HG03432 (cell line): ENCODE data around the gene PCBP4.
A peak's percentile ranks its signal among the peaks of the same experiment; 100 is the strongest.
"Not testable (repeated sequence)": the region's sequence is repeated elsewhere in the genome, so short reads cannot be mapped to it uniquely, and the experiment has no call there.

Experiments
- ATAC-seq: cut with Tn5 transposase; IDR thresholded peaks from one replicate; pipeline ENCODE4 v1.9.1; 2021; ENCODE audit warnings: mild to moderate bottlenecking, moderate library complexity; ENCODE audit not compliant: unreplicated experiment

The PCBP4 gene

GRCh38 chr3:51994530-51994929, 27.3 kb upstream of the PCBP4 start:
- ATAC-seq: no peak

- ATAC-seq: not testable (repeated sequence)
Measured at GRCh38 chr3:51993657-51994056, 26.4 kb upstream of the PCBP4 start.

GRCh38 chr3:51992017-51992682, 24.9 kb upstream of the PCBP4 start:
- ATAC-seq: no peak

DNA sequence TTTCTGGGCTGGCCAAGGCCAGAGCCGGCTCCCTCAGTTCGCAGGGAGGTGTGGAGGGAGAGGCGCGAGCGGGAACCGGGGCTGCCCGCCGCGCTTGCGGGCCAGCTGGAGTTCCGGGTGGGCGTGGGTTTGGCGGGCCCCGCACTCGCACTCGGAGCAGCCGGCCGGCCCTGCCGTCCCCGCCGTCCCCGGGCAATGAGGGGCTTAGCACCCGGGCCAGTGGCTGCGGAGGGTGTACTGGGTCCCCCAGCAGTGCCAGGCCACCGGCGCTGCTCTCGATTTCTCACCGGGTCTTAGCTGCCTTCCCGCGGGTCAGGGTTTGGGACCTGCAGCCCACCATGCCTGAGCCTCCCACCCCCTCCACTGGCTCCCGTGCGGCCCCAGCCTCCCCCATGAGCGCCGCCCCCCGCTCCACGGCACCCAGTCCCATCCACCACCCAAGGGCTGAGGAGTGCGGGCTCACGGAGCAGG, 23.3 kb upstream of the PCBP4 start:
- not testable (repeated sequence) for ATAC-seq

GRCh38 chr3:51988286-51989146, 21.3 kb upstream of the PCBP4 start:
- ATAC-seq: no peak

DNA sequence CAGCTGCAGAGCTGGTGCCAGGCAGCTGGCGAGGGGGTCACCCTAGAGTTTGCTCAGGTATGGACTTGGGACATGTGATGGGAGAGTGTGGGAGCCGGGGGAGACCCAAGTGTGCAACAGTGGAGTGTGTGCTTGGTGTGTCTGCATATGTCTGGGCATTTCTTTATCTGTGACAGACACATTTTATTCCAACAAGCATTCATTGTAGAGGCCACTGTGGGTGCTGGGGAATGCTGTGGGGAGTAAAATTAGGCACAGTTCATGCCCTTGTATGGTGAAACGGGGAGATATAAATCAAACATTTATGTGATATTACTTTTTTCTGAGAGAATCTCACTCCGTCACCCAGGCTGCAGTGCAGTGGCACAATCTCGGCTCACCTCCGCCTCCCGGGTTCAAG, 20.3 kb upstream of the PCBP4 start:
- ATAC-seq: no peak

DNA sequence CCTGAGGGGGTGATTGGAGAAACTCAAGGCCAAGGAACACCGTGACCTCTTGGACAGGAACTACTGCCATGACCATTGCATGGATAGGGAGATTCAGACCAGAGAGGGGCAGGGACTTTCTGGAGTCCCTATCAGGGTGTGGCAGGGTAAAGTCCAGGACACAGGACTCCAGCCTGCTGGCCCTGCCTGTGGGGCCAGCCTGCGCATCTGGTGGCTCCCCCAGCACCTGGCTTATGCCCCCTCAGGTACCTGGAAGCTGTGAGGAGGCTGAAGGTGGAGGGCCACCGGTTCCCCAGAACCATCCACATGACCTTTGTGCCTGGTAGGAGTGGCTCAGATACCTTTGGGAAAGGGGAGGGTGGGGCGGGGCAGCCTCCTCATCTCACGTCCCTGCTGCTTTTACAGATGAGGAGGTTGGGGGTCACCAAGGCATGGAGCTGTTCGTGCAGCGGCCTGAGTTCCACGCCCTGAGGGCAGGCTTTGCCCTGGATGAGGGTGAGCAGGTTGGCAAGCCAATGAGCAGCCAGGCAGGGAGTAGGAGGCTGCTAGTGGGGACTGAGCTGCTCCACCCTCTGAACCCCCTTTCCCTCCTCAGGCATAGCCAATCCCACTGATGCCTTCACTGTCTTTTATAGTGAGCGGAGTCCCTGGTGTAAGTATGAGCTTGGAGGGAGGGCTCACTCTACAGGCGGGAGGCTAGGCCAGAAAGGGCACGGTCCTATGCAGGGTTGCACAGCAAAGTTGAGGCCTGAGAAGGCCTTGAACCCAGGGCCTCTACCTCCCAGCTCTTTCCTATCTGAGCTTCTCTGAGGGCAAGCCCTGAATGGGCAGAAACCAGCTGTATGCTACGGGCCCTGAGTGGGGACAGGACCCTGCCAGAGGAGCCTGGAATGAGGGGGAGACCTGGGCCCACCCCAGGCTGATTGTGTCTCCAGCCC, 19.0 kb upstream of the PCBP4 start:
- no peak for ATAC-seq

GRCh38 chr3:51985063-51985462, 17.8 kb upstream of the PCBP4 start:
- no peak for ATAC-seq

- no peak for ATAC-seq
Measured at GRCh38 chr3:51984269-51984647, 17.0 kb upstream of the PCBP4 start.

DNA sequence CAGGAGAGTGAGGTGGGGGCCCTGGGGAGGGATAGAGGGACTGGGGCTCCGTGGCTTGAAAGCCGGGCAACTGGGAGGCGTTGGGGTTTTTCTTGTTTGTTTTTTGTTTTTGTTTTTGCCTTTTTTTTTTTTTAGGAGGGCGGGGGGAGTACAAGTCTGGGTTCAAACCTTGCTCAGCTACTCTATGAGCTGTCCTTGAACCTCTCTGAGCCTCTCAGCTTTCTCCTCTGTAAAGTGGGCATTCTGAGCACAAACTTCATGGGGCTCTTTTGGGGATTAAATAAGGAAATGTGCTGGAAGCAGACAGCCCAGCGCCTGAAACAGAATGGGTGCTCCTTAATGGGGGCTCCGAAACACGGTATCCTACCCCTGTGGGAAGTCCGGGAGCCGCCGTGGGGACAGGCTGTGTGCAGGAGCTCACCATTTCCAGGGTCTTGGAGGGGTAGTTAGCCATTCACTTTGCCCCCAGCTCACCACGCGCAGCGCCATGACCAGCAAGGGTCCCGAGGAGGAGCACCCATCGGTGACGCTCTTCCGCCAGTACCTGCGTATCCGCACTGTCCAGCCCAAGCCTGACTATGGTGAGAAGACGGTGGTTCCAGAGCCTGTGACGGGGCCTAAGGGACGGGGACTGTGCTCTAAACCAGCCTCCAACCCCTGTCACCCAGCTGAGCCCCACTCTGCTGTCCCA, 16.5 kb upstream of the PCBP4 start:
- no peak for ATAC-seq

- ATAC-seq: peak; percentile 76
Measured at GRCh38 chr3:51982838-51983577, 15.8 kb upstream of the PCBP4 start, which contains the start of gene ACY1. Gene ACY1, plus strand, starts transcription at chr3:51983535. Its CDS starts 530 bp downstream, at chr3:51984065.

DNA sequence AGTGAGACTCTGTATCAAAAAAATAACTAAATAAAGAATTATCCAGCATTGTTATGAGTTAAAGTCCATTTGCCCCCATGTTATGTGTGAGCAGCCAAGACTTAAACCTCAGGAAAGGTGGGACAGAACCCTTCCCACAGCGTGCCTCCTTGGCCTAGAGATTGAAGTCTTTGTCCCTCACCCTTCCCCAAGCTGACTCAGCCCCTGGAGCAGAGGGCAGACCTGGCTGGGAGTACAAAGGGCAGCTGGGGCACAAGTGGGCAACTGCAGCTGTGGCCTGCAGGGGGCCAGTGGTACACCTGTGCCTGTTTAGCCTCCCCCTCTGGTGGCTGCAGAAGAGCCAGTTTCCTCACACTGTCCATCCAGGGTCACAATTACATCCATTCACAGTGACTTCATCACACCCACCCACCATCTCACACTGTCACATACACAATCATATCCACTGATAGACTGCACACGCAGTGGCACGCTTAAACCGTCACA, 15.1 kb upstream of the PCBP4 start:
- peak; percentile 49 for ATAC-seq

DNA sequence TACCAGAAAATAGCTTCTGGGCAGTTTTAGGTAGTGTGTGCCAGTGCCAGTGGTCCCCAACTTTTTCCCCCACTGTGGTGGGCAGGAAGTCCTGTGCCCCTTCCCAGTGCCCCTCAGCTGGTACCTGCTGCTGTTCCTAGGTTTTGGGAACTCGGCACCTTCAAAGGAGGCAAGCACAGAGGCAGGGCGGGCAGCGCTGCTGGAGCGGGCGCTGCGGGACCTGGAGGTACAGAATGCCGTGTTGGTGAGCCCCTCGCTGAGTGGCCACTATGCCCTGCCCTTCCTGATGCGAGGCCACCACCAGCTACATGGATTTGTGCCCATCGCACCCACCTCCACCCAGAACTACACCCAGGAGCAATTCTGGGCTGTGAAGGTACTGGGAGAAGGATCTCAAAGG, 13.0 kb upstream of the PCBP4 start:
- no peak for ATAC-seq

DNA sequence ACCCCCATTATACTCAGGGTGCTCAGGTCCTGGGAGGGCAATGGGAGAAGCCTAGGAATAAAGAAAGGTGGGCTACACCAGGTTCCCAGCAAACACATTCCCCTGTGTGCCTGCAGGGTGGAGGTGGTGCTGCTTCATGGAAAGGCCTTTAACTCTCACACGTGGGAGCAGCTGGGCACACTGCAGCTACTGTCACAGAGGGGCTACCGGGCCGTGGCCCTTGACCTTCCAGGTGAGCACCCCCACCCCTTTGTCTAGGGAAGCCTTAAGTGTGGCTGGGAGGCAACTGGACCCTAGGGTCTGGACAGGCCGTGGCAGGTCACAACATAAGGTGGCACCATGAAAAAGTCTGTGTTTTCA, 10.9 kb upstream of the PCBP4 start:
- ATAC-seq: no peak

- no peak for ATAC-seq
Measured at GRCh38 chr3:51977446-51978142, 10.3 kb upstream of the PCBP4 start.

GRCh38 chr3:51975852-51976549, 8.7 kb upstream of the PCBP4 start:
- no peak for ATAC-seq

DNA sequence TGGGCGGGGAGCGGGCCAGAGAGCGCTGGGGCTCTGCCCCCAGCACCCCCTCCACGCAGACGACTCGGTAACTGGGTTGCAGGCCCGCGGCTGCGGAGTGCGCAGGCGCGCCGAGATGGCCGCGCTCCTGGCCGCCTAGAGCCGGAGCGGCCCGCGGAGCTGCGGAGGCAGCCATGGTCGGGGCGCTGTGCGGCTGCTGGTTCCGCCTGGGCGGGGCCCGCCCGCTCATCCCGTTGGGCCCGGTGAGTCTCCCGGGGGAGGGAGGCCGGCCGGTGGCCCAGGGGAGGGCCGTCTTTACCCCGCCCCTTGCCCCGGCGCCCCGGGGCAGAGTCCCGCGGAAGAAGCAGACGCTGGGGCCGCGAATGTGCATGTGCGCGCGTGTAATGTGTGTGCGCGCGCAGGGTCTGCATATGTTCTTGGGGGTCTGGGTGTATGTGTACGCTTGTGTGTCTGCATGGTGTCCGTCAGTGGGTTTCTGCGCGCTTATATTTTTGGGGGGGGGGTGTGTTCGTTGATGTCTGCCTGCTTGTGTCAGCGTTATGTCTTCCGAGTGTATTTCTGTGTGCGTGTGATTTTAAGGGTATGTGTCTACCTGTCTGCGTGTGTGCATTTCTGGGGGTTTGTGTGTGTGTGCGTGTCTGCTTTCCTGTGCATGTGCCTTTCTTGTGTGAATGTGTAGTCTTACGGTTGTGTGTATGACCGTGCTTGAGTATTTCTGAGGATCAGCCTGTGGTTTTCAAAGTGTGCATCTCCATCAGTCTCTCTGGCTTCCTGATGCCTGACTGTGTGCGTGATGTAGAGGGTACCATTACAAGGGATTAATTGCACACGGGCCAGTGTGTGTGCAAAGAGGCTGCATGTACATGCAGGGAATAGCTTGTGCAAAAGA, 8.0 kb upstream of the PCBP4 start, which contains the start of gene ABHD14A:
Gene ABHD14A, plus strand, starts transcription at position 102 of the 889 bp plus-strand sequence. Its CDS starts 72 bp downstream, at position 174.
- ATAC-seq: peak; percentile 64
